ENCODE results near the gene ZNF300.

DNA sequence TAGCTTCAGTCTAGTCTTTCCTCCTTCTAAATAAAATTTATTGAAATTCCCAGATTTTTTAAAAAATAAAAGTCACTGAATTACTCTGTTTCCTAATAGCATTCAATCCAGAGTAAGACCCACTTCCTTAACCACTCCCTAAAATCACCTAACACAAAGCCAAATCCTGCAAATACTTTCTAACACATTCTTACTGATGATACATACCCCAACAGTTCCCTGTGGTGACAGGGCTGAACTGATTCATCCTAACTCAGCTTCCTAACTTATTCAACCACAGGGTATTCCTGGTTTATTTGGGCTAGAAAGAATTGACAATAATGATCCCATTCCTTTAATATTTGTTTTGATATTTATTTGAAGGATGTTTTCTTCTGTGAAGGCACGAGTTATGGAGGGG lies 40.7 kb upstream of the ZNF300 start:
- TF ChIP-seq POLR2A (IDR thresholded peaks at IDR 0.05) (no peak), CTCF (IDR thresholded peaks at IDR 0.05) (no peak), POLR2AphosphoS5 (IDR thresholded peaks at IDR 0.05) (no peak)
